ENCODE results near the gene PAK5.

Gene PAK5

DNA sequence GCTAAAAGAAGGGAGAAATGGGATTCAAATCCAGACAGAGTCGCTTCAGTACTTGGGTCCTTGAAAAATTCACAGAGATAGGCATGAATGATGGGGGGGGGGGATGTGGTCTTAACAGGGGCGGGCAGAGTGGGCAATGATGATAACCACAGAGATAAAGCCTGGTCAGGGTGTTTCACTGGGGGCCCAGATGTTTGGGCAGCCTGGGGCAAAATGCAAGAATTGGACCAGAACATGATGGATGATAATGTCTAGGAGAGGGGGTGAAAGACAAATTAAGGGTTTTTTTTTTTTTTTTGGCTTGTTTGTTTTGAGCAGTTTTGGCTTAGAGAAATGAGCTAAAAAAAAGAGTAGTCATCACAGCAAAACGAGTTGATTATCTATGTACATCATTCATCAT is 267.1 kb downstream of the PAK5 start:
- H3K4me1 ChIP-seq (ENCODE audit: control extremely low read depth in 1 of 4, control insufficient read depth in 4 of 4, insufficient read depth in 4 of 4, low read length in 3 of 4), result no peaks in the 10 kb centered on the region
- ChIA-PET CTCF (interaction anchor here (0.6 kb wide), 1 partner anchor 303 kb away, joined by 3 read pairs; no protein-coding TSS in a partner anchor), POLR2A (no interaction called here)
- WGBS (ENCODE audit: insufficient coverage), result no CpG with 5 or more reads among the region's 3 CpGs
- H3K4me3 ChIP-seq (ENCODE audit: control insufficient read depth in 1 of 7, extremely low read depth in 1 of 7, insufficient read depth in 4 of 7, low read depth in 2 of 7, low read length in 6 of 7), result no peak overlapping the region
- no peak overlapping the region for H3K27ac ChIP-seq (ENCODE audit: insufficient read depth in 1 of 2, low read depth in 1 of 2, low read length in 2 of 2, poor library complexity in 1 of 2, severe bottlenecking in 2 of 2)
- H3K36me3 ChIP-seq (ENCODE audit: control insufficient read depth in 4 of 4, insufficient read depth in 4 of 4, low read length in 3 of 4), result no peaks in the 10 kb centered on the region
- H3K27me3 ChIP-seq (replicated peaks in 2 of 5; ENCODE audit: control insufficient read depth in 4 of 5, insufficient read depth in 5 of 5, low read length in 4 of 5), result peaks cover 0 to 33% (median 15%) of the 10 kb centered on the region in 5 experiments
- peaks cover 0 to 2% (median 0%) of the 10 kb centered on the region in 5 experiments for H3K9me3 ChIP-seq (ENCODE audit: control extremely low read depth in 1 of 5, control insufficient read depth in 4 of 5, insufficient read depth in 2 of 5, low read depth in 1 of 5, low read length in 4 of 5)
- no peak for DNase-seq

DNA sequence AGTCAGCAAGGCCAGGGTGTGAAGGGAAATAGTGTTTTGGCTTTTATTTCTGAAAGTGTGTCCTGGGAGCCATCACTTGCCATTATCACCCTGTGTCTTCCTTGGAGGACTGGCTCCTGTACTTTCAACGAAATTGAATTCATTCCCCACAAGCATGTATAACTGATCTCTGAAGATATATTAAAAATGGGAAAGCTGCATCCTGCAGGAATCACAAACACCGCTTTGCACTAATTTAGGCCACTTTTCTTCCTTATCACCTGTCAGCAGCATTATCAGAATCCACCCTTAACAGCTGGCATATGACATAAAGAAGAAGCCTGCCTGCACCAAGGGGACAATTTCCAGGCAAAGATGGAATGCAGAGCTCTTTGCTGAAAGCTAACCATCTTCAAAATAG is 268.3 kb downstream of the PAK5 start:
- CTCF ChIA-PET, result interaction anchor here (1.1 kb wide), 1 partner anchor 46 kb away, joined by 3 read pairs; no protein-coding TSS in a partner anchor
- H3K4me3 ChIP-seq (ENCODE audit: control insufficient read depth in 1 of 7, extremely low read depth in 1 of 7, insufficient read depth in 4 of 7, low read depth in 2 of 7, low read length in 6 of 7), result no peak overlapping the region
- POLR2A ChIA-PET, result no interaction called here
- WGBS (ENCODE audit: insufficient coverage), result 100% methylated on average over 1 of the region's 2 CpGs
- no peak overlapping the region for H3K27ac ChIP-seq (ENCODE audit: insufficient read depth in 1 of 2, low read depth in 1 of 2, low read length in 2 of 2, poor library complexity in 1 of 2, severe bottlenecking in 2 of 2)
- peaks cover 0 to 3% (median 0%) of the 10 kb centered on the region in 5 experiments for H3K9me3 ChIP-seq (ENCODE audit: control extremely low read depth in 1 of 5, control insufficient read depth in 4 of 5, insufficient read depth in 2 of 5, low read depth in 1 of 5, low read length in 4 of 5)
- no peak for DNase-seq
- H3K36me3 ChIP-seq (ENCODE audit: control insufficient read depth in 4 of 4, insufficient read depth in 4 of 4, low read length in 3 of 4), result no peaks in the 10 kb centered on the region
- H3K4me1 ChIP-seq (ENCODE audit: control extremely low read depth in 1 of 4, control insufficient read depth in 4 of 4, insufficient read depth in 4 of 4, low read length in 3 of 4), result no peaks in the 10 kb centered on the region
- peaks cover 0 to 33% (median 16%) of the 10 kb centered on the region in 5 experiments for H3K27me3 ChIP-seq (replicated peaks in 2 of 5; ENCODE audit: control insufficient read depth in 4 of 5, insufficient read depth in 5 of 5, low read length in 4 of 5)

GRCh38 chr20:9566977-9567376 is 271.9 kb downstream of the PAK5 start:
- Histone ChIP-seq H3K27me3 (replicated peaks in 2 of 5; ENCODE audit: control insufficient read depth in 4 of 5, insufficient read depth in 5 of 5, low read length in 4 of 5) (peaks cover 0 to 14% (median 10%) of the 10 kb centered on the region in 5 experiments), H3K27ac (ENCODE audit: insufficient read depth in 1 of 2, low read depth in 1 of 2, low read length in 2 of 2, poor library complexity in 1 of 2, severe bottlenecking in 2 of 2) (no peak overlapping the region), H3K4me1 (ENCODE audit: control extremely low read depth in 1 of 4, control insufficient read depth in 4 of 4, insufficient read depth in 4 of 4, low read length in 3 of 4) (no peaks in the 10 kb centered on the region), H3K9me3 (ENCODE audit: control extremely low read depth in 1 of 5, control insufficient read depth in 4 of 5, insufficient read depth in 2 of 5, low read depth in 1 of 5, low read length in 4 of 5) (peaks cover 0 to 2% (median 0%) of the 10 kb centered on the region in 5 experiments), H3K36me3 (ENCODE audit: control insufficient read depth in 4 of 4, insufficient read depth in 4 of 4, low read length in 3 of 4) (no peaks in the 10 kb centered on the region), H3K4me3 (ENCODE audit: control insufficient read depth in 1 of 7, extremely low read depth in 1 of 7, insufficient read depth in 4 of 7, low read depth in 2 of 7, low read length in 6 of 7) (no peak overlapping the region)
- CTCF ChIA-PET, result no interaction called here
- 100% methylated on average over 1 of the region's 1 CpG for WGBS (ENCODE audit: insufficient coverage)
- POLR2A ChIA-PET, result interaction anchor here (0.6 kb wide), 1 partner anchor 18 kb away, joined by 3 read pairs; no protein-coding TSS in a partner anchor
- no peak for DNase-seq

GRCh38 chr20:9565910-9566550 is 272.8 kb downstream of the PAK5 start:
- Histone ChIP-seq H3K4me1 (ENCODE audit: control extremely low read depth in 1 of 4, control insufficient read depth in 4 of 4, insufficient read depth in 4 of 4, low read length in 3 of 4) (no peaks in the 10 kb centered on the region), H3K27ac (ENCODE audit: insufficient read depth in 1 of 2, low read depth in 1 of 2, low read length in 2 of 2, poor library complexity in 1 of 2, severe bottlenecking in 2 of 2) (no peak overlapping the region), H3K36me3 (ENCODE audit: control insufficient read depth in 4 of 4, insufficient read depth in 4 of 4, low read length in 3 of 4) (no peaks in the 10 kb centered on the region), H3K27me3 (replicated peaks in 2 of 5; ENCODE audit: control insufficient read depth in 4 of 5, insufficient read depth in 5 of 5, low read length in 4 of 5) (peaks cover 4 to 15% (median 6%) of the 10 kb centered on the region in 5 experiments), H3K9me3 (ENCODE audit: control extremely low read depth in 1 of 5, control insufficient read depth in 4 of 5, insufficient read depth in 2 of 5, low read depth in 1 of 5, low read length in 4 of 5) (peaks cover 0 to 2% (median 0%) of the 10 kb centered on the region in 5 experiments), H3K4me3 (ENCODE audit: control insufficient read depth in 1 of 7, extremely low read depth in 1 of 7, insufficient read depth in 4 of 7, low read depth in 2 of 7, low read length in 6 of 7) (no peak overlapping the region)
- CTCF ChIA-PET, result no interaction called here
- DNase-seq, result no peak
- 92% methylated on average over 17 of the region's 20 CpGs for WGBS (ENCODE audit: insufficient coverage)
- POLR2A ChIA-PET, result no interaction called here

- Histone ChIP-seq H3K27me3 (replicated peaks in 2 of 5; ENCODE audit: control insufficient read depth in 4 of 5, insufficient read depth in 5 of 5, low read length in 4 of 5) (peaks cover 0 to 26% (median 7%) of the 10 kb centered on the region in 5 experiments), H3K27ac (ENCODE audit: insufficient read depth in 1 of 2, low read depth in 1 of 2, low read length in 2 of 2, poor library complexity in 1 of 2, severe bottlenecking in 2 of 2) (no peak overlapping the region), H3K9me3 (ENCODE audit: control extremely low read depth in 1 of 5, control insufficient read depth in 4 of 5, insufficient read depth in 2 of 5, low read depth in 1 of 5, low read length in 4 of 5) (peaks cover 0 to 1% (median 0%) of the 10 kb centered on the region in 5 experiments), H3K4me3 (ENCODE audit: control insufficient read depth in 1 of 7, extremely low read depth in 1 of 7, insufficient read depth in 4 of 7, low read depth in 2 of 7, low read length in 6 of 7) (no peak overlapping the region), H3K4me1 (ENCODE audit: control extremely low read depth in 1 of 4, control insufficient read depth in 4 of 4, insufficient read depth in 4 of 4, low read length in 3 of 4) (no peaks in the 10 kb centered on the region), H3K36me3 (ENCODE audit: control insufficient read depth in 4 of 4, insufficient read depth in 4 of 4, low read length in 3 of 4) (no peaks in the 10 kb centered on the region)
- ChIA-PET CTCF (no interaction called here), POLR2A (no interaction called here)
- DNase-seq, result no peak
- 98% methylated on average over 4 of the region's 4 CpGs for WGBS (ENCODE audit: insufficient coverage)
These were observed 281.5 kb downstream of the PAK5 start for GRCh38 chr20:9557411-9557810.

GRCh38 chr20:9555781-9556180 is 283.1 kb downstream of the PAK5 start:
- Histone ChIP-seq H3K4me3 (ENCODE audit: control insufficient read depth in 1 of 7, extremely low read depth in 1 of 7, insufficient read depth in 4 of 7, low read depth in 2 of 7, low read length in 6 of 7) (no peak overlapping the region), H3K27ac (ENCODE audit: insufficient read depth in 1 of 2, low read depth in 1 of 2, low read length in 2 of 2, poor library complexity in 1 of 2, severe bottlenecking in 2 of 2) (no peak overlapping the region), H3K36me3 (ENCODE audit: control insufficient read depth in 4 of 4, insufficient read depth in 4 of 4, low read length in 3 of 4) (no peaks in the 10 kb centered on the region), H3K27me3 (replicated peaks in 2 of 5; ENCODE audit: control insufficient read depth in 4 of 5, insufficient read depth in 5 of 5, low read length in 4 of 5) (peaks cover 0 to 16% (median 7%) of the 10 kb centered on the region in 5 experiments), H3K4me1 (ENCODE audit: control extremely low read depth in 1 of 4, control insufficient read depth in 4 of 4, insufficient read depth in 4 of 4, low read length in 3 of 4) (no peaks in the 10 kb centered on the region), H3K9me3 (ENCODE audit: control extremely low read depth in 1 of 5, control insufficient read depth in 4 of 5, insufficient read depth in 2 of 5, low read depth in 1 of 5, low read length in 4 of 5) (peaks cover 0 to 1% (median 0%) of the 10 kb centered on the region in 5 experiments)
- WGBS (ENCODE audit: insufficient coverage), result 94% methylated on average over 2 of the region's 2 CpGs
- ChIA-PET POLR2A (no interaction called here), CTCF (no interaction called here)
- no peak for DNase-seq

DNA sequence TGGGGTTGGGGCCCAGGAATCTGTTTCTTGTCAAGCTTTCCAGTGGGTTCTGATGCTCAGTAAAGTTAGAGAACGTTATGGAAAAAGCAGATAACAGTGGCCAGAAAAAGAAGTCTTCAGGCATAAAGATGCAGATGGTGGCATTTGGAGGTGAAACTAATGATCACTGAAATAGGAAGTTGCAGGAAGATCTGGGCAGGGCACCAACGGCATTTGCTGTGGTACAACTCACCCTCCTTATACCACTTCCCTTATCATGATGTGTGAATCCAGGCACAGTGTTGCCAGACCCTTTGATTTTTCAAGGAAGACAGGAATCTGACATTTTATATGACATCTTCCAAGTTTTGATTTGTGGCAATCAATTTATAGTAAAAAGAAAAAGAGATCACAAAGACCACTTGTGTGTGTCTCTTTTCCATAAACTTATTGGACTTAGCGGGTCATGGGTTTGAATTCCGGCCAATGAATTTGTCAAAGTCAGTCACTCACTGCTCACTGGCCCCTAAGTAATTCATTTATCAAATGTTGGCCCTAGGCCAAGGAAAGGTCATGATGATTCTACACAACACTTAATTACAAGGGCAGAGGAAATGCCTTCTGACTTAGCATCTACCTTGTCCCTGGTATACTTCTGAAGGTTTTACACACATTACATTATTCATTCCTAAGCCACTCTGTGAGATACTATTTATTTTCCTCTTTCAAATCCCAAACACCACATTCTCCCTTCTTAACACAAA is 286.9 kb downstream of the PAK5 start:
- Histone ChIP-seq H3K9me3 (ENCODE audit: control extremely low read depth in 1 of 5, control insufficient read depth in 4 of 5, insufficient read depth in 2 of 5, low read depth in 1 of 5, low read length in 4 of 5) (peaks cover 0 to 1% (median 0%) of the 10 kb centered on the region in 5 experiments), H3K4me1 (ENCODE audit: control extremely low read depth in 1 of 4, control insufficient read depth in 4 of 4, insufficient read depth in 4 of 4, low read length in 3 of 4) (no peaks in the 10 kb centered on the region), H3K27ac (ENCODE audit: insufficient read depth in 1 of 2, low read depth in 1 of 2, low read length in 2 of 2, poor library complexity in 1 of 2, severe bottlenecking in 2 of 2) (no peak overlapping the region), H3K4me3 (ENCODE audit: control insufficient read depth in 1 of 7, extremely low read depth in 1 of 7, insufficient read depth in 4 of 7, low read depth in 2 of 7, low read length in 6 of 7) (no peak overlapping the region), H3K27me3 (replicated peaks in 2 of 5; ENCODE audit: control insufficient read depth in 4 of 5, insufficient read depth in 5 of 5, low read length in 4 of 5) (peaks cover 0 to 7% (median 0%) of the 10 kb centered on the region in 5 experiments), H3K36me3 (ENCODE audit: control insufficient read depth in 4 of 4, insufficient read depth in 4 of 4, low read length in 3 of 4) (no peaks in the 10 kb centered on the region)
- POLR2A ChIA-PET, result no interaction called here
- DNase-seq, result no peak
- CTCF ChIA-PET, result no interaction called here
- 76% methylated on average over 4 of the region's 4 CpGs for WGBS (ENCODE audit: insufficient coverage)

All from common myeloid progenitor, CD34-positive (primary cell).